Activated naive CD8-positive, alpha-beta T cell treated with anti-CD3 and anti-CD28 coated beads for 36 hours (primary cell): ENCODE results near the gene PRKCH. TPM values are rescaled to one million over a fixed set of nuclear protein-coding genes. Genes with fewer than 3 reads are reported as not detected.

Experiments
- DNase-seq: peaks from one replicate; pipeline ENCODE4 v3.0.0; 2021
- H3K27ac Mint-ChIP-seq: one replicate; pipeline ENCODE4 v1.8.0; 2022; ENCODE audit warnings: mild to moderate bottlenecking, moderate library complexity, mixed read lengths
- H3K27me3 Mint-ChIP-seq: one replicate; pipeline ENCODE4 v1.8.0; 2022; ENCODE audit warnings: mild to moderate bottlenecking, mixed read lengths
- H3K36me3 Mint-ChIP-seq: one replicate; pipeline ENCODE4 v1.8.0; 2021; ENCODE audit warnings: mild to moderate bottlenecking, mixed read lengths
- H3K4me1 Mint-ChIP-seq: one replicate; pipeline ENCODE4 v1.8.0; 2021; ENCODE audit warnings: mixed read lengths
- H3K4me3 Mint-ChIP-seq: one replicate; pipeline ENCODE4 v1.8.0; 2022; ENCODE audit warnings: mild to moderate bottlenecking, moderate library complexity, mixed read lengths
- H3K9me3 Mint-ChIP-seq: one replicate; pipeline ENCODE4 v1.8.0; 2022; ENCODE audit warnings: mixed read lengths
- total RNA-seq, 2 experiments: library from RNA; stranded (reverse); gene quantifications; one replicate each; pipeline ENCODE4 v1.2.3, GENCODE V29; 2021

The PRKCH gene
- total RNA-seq, 2 experiments from 2014 or later = 176 to 177 TPM

DNA sequence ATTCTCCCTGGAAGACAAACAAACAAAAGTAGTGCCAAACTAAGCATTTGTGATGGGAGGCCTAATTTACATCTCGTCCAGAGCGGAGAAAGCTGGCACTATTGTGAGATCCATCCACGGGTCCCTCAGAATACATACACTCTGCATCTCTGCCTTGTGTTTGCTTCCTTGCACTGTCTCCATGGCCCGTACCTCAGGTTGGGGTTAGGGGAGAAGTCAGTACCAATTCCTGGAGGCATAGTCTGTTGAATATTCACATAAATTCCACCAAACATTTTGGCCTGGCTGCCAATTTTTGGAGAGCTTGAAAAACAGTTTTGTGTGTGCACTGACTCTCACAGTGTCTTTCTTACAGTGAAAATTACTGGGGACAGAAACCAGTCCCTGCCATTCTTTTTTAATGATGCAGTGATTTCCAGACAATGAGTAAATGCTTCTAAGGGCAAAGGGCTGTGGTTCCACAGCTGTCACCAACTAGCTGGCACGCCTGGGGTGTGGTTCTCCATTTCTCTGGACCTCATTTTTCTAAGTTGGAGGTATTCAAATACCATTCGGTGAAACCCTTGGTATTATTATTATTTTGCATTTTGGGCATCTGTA is 254.3 kb downstream of the PRKCH start:
- Mint-ChIP-seq H3K4me1 (peaks cover 43% of the 10 kb centered on the region), H3K9me3 (no peaks in the 10 kb centered on the region), H3K4me3 (no peak overlapping the region), H3K27ac (no peak overlapping the region), H3K27me3 (no peaks in the 10 kb centered on the region), H3K36me3 (no peaks in the 10 kb centered on the region)
- DNase-seq = no peak

DNA sequence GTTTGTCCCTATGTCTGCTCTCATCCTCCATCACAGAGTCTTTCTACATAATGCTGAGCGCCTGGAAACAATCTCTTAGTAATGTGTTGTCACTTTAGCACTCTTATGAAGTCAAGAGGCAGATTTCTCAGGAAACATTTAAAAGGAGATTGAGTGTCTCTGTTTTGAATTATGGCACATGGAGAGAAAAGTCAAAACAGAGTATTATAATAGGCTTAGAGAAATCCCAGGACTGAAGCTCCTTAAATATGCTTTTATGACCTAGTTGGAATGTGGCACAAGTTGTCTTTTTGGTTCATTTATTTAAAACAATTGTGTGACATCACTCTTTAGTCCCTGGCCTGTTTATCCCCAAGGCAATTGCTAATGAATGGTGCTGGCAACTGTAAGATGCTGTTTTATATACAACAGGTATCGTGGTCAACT is 256.1 kb downstream of the PRKCH start:
- no peaks in the 10 kb centered on the region for H3K9me3 Mint-ChIP-seq
- DNase-seq = no peak
- peaks cover 37% of the 10 kb centered on the region for H3K4me1 Mint-ChIP-seq
- H3K36me3 Mint-ChIP-seq = no peaks in the 10 kb centered on the region
- H3K4me3 Mint-ChIP-seq = no peak overlapping the region
- no peaks in the 10 kb centered on the region for H3K27me3 Mint-ChIP-seq
- no peak overlapping the region for H3K27ac Mint-ChIP-seq

DNA sequence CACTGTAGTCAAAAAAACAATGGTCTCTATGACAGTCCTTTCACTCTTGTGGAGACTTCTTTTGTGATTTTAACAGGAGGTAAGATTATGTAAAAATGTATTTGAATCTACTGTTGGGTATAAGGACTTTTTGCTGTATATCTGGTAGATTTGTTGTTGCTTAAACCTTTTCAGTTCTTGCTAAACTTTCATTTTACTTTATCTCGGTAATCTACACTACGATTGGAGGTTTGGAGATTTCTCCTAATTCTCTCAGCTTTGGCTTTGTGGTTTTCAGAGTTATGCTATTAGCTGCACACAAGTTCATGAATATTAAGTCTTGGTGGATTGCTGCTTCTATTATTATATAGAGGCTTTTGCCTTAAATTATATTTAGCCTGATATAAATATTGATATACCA is 257.4 kb downstream of the PRKCH start:
- no peaks in the 10 kb centered on the region for H3K9me3 Mint-ChIP-seq
- DNase-seq = no peak
- H3K4me3 Mint-ChIP-seq = no peak overlapping the region
- H3K27ac Mint-ChIP-seq = no peak overlapping the region
- peaks cover 27% of the 10 kb centered on the region for H3K4me1 Mint-ChIP-seq
- H3K36me3 Mint-ChIP-seq = no peaks in the 10 kb centered on the region
- H3K27me3 Mint-ChIP-seq = no peaks in the 10 kb centered on the region

DNA sequence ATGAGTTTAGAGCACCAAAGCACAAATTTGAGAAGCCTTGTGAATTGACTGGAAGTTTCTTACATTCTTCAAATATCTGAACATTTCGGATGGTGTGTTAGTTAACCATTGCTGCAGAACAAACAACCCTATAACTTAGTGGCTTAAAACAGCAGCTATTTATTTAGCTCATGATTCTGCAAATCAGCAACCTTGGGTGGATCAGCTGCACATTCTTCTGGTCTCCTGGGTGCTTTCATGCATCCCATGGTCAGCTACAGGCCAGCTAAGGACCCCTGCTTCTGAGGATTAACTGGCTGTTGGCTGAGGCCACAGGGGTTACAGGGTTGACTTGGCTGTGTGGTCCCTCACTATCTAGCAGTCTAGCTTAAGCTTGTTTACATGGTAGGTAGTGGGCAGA is 260.0 kb downstream of the PRKCH start:
- H3K27ac Mint-ChIP-seq = no peak overlapping the region
- no peaks in the 10 kb centered on the region for H3K9me3 Mint-ChIP-seq
- H3K36me3 Mint-ChIP-seq = no peaks in the 10 kb centered on the region
- H3K4me1 Mint-ChIP-seq = peaks cover 33% of the 10 kb centered on the region
- DNase-seq = no peak
- H3K4me3 Mint-ChIP-seq = no peak overlapping the region
- H3K27me3 Mint-ChIP-seq = no peaks in the 10 kb centered on the region

DNA sequence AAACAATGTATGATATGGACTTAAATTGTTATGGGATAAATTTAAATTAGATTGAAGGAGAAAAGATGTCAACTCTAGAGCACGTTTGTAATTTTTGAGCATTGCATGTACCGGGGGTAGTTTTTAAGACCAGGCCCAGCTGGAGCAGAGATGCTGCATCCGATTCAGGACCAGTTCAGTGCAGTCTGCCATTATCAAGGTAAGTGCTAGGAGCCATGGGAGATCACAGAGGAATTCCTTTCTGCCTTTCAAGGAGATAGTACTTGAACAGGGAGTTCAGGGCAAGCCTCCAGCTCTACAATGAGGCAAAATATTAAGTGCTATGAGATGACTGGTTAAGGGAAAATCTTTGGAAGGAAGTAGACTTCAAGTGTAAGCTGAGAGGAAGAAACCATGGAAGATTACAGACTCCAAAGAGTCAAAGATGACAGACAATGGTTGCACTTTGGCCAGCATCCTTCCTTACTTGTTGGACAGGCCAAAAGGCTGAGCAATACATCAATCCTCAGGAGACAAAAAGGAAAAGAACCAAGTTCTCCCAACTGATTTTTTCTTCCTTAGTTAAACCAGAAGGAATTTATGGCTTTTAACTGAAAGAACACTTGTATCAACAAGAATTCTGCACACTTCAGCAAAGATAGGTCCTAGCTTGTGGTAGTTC is 260.7 kb downstream of the PRKCH start:
- Mint-ChIP-seq H3K27me3 (no peaks in the 10 kb centered on the region), H3K27ac (no peak overlapping the region), H3K9me3 (no peaks in the 10 kb centered on the region), H3K36me3 (no peaks in the 10 kb centered on the region), H3K4me3 (no peak overlapping the region), H3K4me1 (peaks cover 33% of the 10 kb centered on the region)
- no peak for DNase-seq

DNA sequence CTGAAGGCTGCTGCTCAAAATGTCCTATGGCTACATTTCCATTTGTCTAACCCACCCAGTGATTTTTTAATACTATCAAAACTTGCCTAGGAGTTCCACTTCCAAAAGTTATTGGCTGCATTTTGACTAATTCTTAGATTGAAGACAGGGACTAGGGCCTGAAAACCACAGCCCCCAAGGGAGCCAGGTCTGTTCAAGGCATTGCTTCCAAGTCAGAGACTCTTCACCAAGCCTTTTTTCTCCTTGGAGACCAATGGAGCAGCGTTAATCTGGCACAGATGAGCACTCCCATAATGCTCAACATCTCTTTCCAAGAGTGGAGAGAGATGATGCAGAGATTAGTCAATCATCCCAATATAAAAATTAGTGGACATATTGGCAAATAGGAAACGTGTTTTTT is 261.4 kb downstream of the PRKCH start:
- Mint-ChIP-seq H3K27ac (no peak overlapping the region), H3K9me3 (no peaks in the 10 kb centered on the region), H3K4me3 (no peak overlapping the region), H3K27me3 (no peaks in the 10 kb centered on the region), H3K36me3 (no peaks in the 10 kb centered on the region), H3K4me1 (peaks cover 30% of the 10 kb centered on the region)
- no peak for DNase-seq

DNA sequence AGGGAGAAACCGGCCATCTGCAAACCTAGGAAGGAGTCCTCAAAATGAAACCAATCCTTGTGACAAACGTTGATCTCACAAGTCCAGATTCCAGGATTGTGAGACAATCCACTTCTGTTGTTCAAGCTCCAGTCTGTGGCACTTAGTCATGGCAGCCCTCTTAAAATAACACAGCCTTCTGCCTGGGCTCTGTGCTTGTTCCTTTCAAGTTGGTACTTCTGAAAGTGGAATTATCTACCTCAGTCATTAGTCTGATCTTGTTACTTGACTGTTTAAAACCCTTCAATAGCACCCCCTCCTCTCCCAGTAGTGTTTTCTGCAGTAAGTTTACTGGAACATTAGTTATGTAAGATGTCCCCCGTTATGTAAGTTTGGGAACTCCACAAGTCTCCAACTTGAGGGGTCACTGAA is 263.0 kb downstream of the PRKCH start:
- no peak for DNase-seq
- Mint-ChIP-seq H3K36me3 (no peaks in the 10 kb centered on the region), H3K4me1 (peaks cover 21% of the 10 kb centered on the region), H3K4me3 (no peak overlapping the region), H3K9me3 (no peaks in the 10 kb centered on the region), H3K27ac (no peak overlapping the region), H3K27me3 (no peaks in the 10 kb centered on the region)

DNA sequence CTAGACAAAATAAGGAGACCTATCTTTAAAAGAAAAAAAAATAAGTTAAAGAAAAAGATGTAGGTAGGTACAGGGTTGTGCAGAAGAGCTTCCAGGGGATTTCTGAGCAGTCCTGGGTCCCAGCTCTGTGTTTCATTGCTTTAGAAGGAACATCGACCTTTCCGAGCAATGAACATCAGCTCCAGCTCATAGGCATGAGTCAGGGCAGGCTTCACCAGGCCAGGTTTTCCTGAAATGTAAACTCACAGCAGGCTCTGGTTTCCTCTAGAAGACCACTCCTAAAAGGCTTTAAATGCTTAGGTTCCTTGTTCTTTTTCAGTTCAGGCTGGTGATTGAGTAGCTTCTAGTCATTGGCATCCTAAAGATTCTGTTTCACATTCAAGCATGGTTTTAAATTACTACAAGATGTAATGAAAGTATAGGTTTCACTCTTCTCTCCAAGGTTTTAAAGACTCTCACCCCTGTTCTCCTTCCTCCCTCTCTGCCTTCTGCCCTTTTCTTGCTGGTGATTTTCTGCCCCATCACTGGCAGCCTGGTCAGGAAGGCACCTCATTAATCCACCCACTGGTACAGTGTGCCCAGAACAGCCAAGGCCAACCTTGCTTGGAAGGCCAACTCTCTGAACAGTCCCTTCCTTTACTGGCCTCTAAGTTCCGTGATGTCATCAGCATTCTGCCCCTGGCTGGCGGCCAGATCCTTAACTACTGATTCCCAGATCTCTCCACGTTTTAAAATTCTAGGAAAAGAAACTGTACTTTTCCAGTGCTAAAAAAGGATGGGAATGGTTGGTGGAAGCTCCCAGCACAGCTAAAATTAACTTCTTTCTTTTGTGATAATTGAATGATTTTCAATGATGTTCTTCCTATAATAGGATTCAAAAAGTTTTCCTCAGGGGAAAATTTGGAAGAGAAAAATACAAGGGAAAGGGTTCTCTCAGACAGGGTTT is 264.5 kb downstream of the PRKCH start:
- Mint-ChIP-seq H3K27me3 (no peaks in the 10 kb centered on the region), H3K27ac (peak overlapping the region; percentile 21), H3K4me1 (peaks cover 35% of the 10 kb centered on the region), H3K36me3 (no peaks in the 10 kb centered on the region), H3K4me3 (no peak overlapping the region), H3K9me3 (no peaks in the 10 kb centered on the region)
- no peak for DNase-seq

DNA sequence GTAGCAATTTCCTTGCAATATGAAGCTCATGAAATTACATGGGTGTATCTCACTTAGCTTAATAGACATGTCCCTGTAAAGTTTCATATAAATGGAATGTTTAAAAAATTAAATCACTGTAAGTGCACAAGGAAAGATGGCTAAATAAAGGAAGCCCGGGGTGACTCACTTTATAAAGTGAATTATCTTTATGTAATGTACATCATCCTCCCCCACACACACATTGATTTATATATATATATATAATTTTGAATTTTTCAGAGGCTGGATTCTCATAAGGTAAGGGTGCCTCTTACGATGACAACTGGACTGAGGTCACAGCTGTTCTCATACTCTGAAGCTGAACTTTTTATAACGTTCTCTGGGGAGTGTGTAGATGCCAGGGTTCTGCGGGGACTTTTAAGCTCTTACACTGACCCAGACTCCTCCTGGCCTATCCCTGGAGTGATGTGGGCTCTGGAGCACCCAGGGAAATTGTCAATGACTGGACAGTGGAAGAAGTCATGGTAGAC is 265.2 kb downstream of the PRKCH start:
- H3K36me3 Mint-ChIP-seq = no peaks in the 10 kb centered on the region
- H3K4me1 Mint-ChIP-seq = peaks cover 35% of the 10 kb centered on the region

DNA sequence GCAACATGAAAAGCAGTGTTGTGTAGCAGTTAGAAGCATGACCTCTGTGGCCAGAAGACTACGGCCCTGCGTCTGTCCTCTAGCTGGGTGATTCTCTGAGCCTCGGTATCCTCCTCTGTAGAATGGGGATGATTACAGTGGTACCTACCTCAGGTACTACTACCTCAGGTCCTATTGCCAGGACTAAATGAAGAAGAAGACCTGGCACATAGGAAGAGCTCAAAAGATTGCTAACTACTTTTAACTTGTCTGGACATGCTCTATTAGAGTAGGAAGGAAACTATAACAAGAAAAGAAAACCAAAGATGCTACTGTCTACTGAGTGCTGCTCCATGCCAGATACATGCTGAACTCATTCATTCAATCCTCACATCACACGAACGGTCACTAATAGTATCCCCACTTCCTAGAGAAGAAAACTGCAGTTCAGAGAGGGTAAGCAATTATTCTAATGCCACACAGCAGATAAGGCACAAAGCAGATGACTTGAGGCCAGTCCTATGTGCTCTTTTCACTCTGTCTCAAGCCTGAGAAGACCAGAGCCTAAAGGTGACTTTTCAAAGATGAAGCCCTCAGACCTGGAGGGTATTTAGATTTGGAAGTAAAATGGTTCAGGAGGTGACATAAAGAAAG is 265.8 kb downstream of the PRKCH start:
- no peak for DNase-seq
- Mint-ChIP-seq H3K27ac (no peak overlapping the region), H3K27me3 (no peaks in the 10 kb centered on the region), H3K36me3 (no peaks in the 10 kb centered on the region), H3K9me3 (no peaks in the 10 kb centered on the region), H3K4me1 (peaks cover 35% of the 10 kb centered on the region), H3K4me3 (no peak overlapping the region)

More for the DNA sequence above, 265.2 kb downstream of the PRKCH start:
- H3K4me3 Mint-ChIP-seq = no peak overlapping the region
- H3K9me3 Mint-ChIP-seq = no peaks in the 10 kb centered on the region
- no peak overlapping the region for H3K27ac Mint-ChIP-seq
- no peak for DNase-seq
- no peaks in the 10 kb centered on the region for H3K27me3 Mint-ChIP-seq

DNA sequence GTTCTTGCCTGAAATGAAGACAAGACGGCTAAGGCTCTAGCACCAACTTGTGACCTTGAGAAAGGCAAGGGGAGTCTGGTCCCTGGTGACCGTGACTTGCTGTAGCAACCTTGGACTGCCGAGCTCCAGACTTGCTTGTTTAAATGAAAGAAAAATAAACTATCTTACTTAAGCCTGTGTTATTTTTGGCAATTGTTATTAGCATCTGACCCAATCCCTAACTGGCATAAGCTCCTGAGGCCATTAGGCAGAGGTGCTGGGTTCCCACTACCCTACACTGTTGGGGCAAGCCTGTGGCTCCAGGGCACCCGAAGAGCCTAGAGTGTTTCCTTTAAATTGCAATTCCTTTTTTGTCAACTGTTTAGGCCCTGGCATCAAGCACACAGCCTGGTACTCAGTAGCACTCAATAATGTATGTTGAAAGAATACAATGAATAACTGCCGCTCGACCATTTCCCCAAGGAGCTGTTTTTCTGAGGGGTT is 267.1 kb downstream of the PRKCH start:
- H3K4me1 Mint-ChIP-seq = peaks cover 45% of the 10 kb centered on the region
- peaks cover under 1% of the 10 kb centered on the region for H3K9me3 Mint-ChIP-seq
- peaks cover 5% of the 10 kb centered on the region for H3K36me3 Mint-ChIP-seq
- DNase-seq = no peak
- H3K27me3 Mint-ChIP-seq = no peaks in the 10 kb centered on the region
- H3K4me3 Mint-ChIP-seq = no peak overlapping the region
- H3K27ac Mint-ChIP-seq = no peak overlapping the region

DNA sequence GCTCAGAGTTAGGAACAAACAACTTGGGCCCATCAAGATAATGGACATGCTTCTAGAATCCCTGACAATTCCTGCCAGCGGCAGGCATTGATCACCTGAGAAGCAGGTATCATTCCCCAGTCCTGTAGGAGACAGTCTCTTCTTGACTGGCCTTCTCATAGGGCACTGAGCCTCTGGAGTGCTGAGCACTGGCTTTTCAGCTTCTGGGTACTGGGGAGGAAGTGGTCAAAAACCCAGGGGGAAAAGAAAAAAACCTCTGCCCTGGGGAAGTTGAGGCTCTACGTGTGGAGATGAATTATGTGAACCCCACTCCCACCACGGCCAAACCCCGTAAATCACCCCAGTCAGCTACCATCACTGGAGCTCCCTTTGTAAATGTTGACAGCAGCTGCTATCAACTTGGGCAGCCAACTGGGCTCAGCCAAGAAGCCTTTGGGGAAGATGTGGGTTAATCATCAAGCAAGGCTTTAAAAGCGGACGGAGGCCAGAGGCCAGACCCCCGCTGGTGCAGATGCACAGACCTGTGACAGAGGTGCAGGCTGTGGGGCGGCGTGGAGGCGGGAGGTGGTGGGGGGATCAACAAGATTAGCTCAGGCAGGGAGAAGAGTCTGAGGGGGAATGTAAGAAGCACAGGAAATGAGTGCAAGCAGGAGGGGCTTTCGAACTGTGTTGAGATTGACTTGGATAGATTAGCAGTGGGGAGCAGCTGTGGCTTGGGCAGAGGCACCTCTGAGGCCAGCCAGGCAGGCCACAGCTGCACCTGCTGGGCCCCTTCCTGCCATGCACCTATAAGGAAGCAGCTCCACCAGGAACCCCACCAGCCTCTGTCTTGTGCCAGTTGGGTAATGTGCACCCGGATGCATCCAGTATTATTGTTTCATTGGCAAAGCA is 268.6 kb downstream of the PRKCH start:
- no peak overlapping the region for H3K4me3 Mint-ChIP-seq
- H3K9me3 Mint-ChIP-seq = peaks cover 5% of the 10 kb centered on the region
- H3K27ac Mint-ChIP-seq = no peak overlapping the region
- H3K4me1 Mint-ChIP-seq = peaks cover 53% of the 10 kb centered on the region
- no peak for DNase-seq
- peaks cover 9% of the 10 kb centered on the region for H3K36me3 Mint-ChIP-seq
- H3K27me3 Mint-ChIP-seq = no peaks in the 10 kb centered on the region

DNA sequence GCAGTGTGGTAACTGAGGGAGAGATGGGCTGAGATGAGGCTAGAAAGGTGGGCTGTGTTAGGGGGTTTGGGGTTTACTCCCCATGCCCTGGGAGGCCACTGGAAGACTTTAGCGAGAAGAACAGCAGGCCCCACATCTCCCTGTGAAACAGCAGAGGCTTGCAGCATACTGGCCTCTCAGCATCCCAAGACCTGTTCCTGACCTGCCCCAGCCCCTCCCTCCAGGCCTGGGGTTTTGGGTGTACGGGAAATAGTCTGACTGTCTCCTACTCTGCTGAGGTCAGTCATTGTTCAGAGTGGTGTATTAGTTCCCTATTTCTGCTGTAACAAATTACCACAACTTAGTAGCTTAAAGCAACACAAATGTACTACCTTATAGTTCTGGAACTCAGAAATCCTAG is 270.5 kb downstream of the PRKCH start:
- Mint-ChIP-seq H3K4me3 (no peak overlapping the region), H3K9me3 (peaks cover 5% of the 10 kb centered on the region), H3K27ac (no peak overlapping the region), H3K27me3 (no peaks in the 10 kb centered on the region), H3K4me1 (peaks cover 56% of the 10 kb centered on the region), H3K36me3 (peaks cover 9% of the 10 kb centered on the region)
- DNase-seq = no peak

DNA sequence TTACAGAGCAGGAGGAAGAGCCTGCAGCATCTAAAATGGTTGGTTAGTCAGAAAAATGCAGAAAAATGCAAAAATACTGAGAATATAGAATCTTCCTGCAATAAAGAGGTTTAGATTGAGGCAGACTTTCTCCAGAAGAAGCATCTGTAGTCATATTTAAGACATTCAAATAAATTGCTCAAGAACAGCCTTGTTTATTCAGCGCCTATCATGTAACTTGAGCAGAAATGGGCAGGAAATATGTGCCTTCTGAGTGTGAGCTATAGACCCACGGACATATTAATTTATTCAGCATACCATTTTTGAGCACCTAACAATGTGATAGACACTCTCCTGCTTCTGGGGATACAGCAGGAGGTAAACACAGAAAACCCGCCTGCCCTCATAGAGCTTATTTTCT is 272.0 kb downstream of the PRKCH start:
- H3K4me3 Mint-ChIP-seq = no peak overlapping the region

More for the DNA sequence above, 272.0 kb downstream of the PRKCH start:
- Mint-ChIP-seq H3K27me3 (no peaks in the 10 kb centered on the region), H3K36me3 (peaks cover 9% of the 10 kb centered on the region), H3K4me1 (peaks cover 59% of the 10 kb centered on the region), H3K9me3 (peaks cover 5% of the 10 kb centered on the region), H3K27ac (peak overlapping the region; percentile 99)
- no peak for DNase-seq
